ENCODE measurements around the gene MRC2. TPM values are rescaled to one million over a fixed set of nuclear protein-coding genes. Genes with fewer than 3 reads are reported as not detected.
A peak's percentile ranks its signal among the peaks of the same experiment; 100 is the strongest.

The MRC2 gene
- polyA plus RNA-seq, 6 donors from 2014 or later: not detected

- H3K9me3 Mint-ChIP-seq: no peaks in the 10 kb centered on the region
- H3K27me3 Mint-ChIP-seq: peaks cover 0 to 4% (median 4%) of the 10 kb centered on the region in 3 donors
- DNase-seq: no peak
- no peaks in the 10 kb centered on the region for H3K36me3 Mint-ChIP-seq
- no peak overlapping the region for H3K4me3 Mint-ChIP-seq
- peaks cover 0 to 2% (median 0%) of the 10 kb centered on the region in 3 donors for H3K4me1 Mint-ChIP-seq
- ATAC-seq (ENCODE audit: low read depth in 2 of 2): no peak
- H3K27ac Mint-ChIP-seq: peak overlapping the region in 1 of 6 donors; percentile 25
Observed at GRCh38 chr17:62712171-62712581, 84.7 kb downstream of the MRC2 start.

DNA sequence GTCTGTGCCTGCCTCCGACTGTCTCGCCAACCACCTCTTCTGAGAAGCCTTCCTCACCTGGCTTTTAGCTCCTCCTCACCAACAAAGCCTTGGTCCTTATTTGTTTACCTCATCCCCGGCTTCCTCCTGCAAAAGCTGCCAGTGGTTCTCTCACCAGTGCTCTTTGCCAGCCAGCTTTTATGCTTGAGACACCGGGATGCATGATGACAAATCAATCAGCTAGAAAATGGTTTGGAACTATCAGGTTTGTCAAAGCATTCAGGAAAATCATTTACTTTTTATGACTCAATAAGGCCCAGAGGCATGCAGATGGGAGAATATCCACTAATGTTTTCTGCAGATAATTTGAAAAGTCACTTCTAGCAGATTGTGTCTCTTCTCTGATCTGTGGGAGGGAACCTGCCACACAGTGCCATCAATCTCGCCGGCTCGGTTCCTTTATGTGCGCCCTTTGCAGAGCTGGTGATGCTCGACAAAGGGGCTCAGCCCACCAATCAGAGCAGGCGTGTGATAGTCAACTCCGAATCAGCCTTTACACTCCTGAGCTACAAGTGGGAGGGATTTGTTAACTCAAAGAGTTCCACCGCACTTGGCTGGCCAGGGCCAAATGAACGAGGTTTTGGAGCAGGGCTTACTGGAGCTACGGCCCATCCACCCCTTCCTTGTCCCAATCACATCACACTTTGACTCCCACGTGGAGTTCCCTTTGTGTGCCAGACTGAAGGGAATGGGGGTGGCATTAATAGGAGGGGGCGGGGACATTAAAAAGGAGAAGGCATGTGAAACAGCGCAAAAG lies 85.8 kb downstream of the MRC2 start:
- H3K36me3 Mint-ChIP-seq: no peaks in the 10 kb centered on the region
- DNase-seq (no peak), ATAC-seq (ENCODE audit: low read depth in 2 of 2) (no peak)
- peak overlapping the region in 2 of 6 donors; percentile 38 to 96 for H3K27ac Mint-ChIP-seq
- no peaks in the 10 kb centered on the region for H3K27me3 Mint-ChIP-seq
- peaks cover 0 to 9% (median 9%) of the 10 kb centered on the region in 3 donors for H3K4me1 Mint-ChIP-seq
- no peaks in the 10 kb centered on the region for H3K9me3 Mint-ChIP-seq
- H3K4me3 Mint-ChIP-seq: peak overlapping the region in 1 of 8 donors; percentile 77

DNA sequence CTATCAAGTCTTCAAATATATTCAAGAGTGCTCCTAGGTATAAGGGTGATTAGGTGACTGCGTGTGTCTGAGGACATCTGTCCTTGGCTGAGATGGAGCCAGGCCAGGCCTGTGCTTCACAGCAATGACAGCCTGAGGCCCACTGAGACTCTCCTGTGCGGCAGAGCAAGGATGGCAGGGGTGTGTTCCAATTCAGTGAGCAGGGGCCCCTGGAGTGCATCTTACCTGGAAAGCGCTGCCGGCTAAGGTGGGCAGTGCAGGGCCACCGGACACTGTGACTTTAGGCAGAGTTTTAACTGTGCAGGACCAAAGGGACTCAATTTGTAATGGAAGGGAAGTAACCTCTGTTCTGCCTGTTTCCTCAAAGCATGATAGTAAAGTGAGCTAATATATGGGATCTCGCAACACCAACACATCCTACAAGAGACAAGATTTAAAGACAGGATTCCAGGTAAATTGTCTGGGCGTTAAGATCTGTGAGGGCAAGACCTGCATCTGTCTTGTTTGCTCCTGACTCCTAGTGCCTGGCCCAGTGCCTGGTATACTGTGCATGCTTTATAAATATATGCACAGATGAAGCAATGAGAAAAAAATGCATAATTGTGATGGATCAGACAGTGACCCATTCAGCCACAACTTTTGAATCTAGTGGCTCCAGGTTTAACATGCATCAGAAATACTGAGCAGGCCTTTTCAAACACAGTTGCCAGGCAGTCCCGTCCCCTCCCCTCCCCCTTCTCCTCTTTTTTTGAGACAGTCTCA lies 86.7 kb downstream of the MRC2 start:
- no peaks in the 10 kb centered on the region for H3K36me3 Mint-ChIP-seq
- H3K27ac Mint-ChIP-seq: no peak overlapping the region
- no peaks in the 10 kb centered on the region for H3K9me3 Mint-ChIP-seq
- no peaks in the 10 kb centered on the region for H3K27me3 Mint-ChIP-seq
- no peak for ATAC-seq (ENCODE audit: low read depth in 2 of 2)
- DNase-seq: no peak
- H3K4me3 Mint-ChIP-seq: no peak overlapping the region
- peaks cover 0 to 14% (median 9%) of the 10 kb centered on the region in 3 donors for H3K4me1 Mint-ChIP-seq

DNA sequence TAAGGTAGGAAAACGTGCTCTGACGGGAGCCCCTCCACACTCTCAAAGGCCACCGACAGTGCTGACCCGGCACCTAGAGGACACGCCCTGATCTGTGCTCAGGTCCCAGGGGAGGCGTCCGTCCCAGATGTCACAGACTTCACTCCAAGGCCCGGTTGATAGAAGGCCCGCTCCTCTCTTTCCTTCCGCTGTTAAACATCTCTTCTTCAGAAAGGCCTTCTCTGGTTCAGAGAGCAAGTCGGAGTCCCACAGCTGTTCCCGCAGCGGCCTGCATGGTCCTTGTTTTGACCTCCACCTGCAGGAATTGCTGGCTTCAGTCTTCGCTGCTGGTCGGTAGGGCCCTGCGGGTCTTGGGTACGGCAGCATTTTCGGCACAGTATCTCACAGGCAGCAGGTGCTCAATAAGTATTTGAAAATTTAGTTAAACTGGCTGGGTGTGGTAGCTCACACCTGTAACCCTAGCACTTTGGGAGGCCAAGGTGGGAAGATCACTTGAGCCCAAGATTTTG lies 88.5 kb downstream of the MRC2 start:
- peak overlapping the region in 1 of 8 donors; percentile 33 for H3K4me3 Mint-ChIP-seq
- DNase-seq: no peak
- no peaks in the 10 kb centered on the region for H3K9me3 Mint-ChIP-seq
- H3K27ac Mint-ChIP-seq: no peak overlapping the region
- no peaks in the 10 kb centered on the region for H3K27me3 Mint-ChIP-seq
- ATAC-seq (ENCODE audit: low read depth in 2 of 2): no peak
- H3K36me3 Mint-ChIP-seq: no peaks in the 10 kb centered on the region
- peaks cover 8 to 30% (median 22%) of the 10 kb centered on the region in 3 donors for H3K4me1 Mint-ChIP-seq

GRCh38 chr17:62716834-62717588 lies 89.5 kb downstream of the MRC2 start:
- Mint-ChIP-seq H3K4me3 (no peak overlapping the region), H3K27me3 (no peaks in the 10 kb centered on the region), H3K4me1 (peaks cover 8 to 37% (median 22%) of the 10 kb centered on the region in 3 donors), H3K27ac (peak overlapping the region in 2 of 6 donors; percentile 21 to 56), H3K36me3 (no peaks in the 10 kb centered on the region), H3K9me3 (no peaks in the 10 kb centered on the region)
- no peak for DNase-seq
- no peak for ATAC-seq (ENCODE audit: low read depth in 2 of 2)

- Mint-ChIP-seq H3K4me1 (peaks cover 8 to 37% (median 22%) of the 10 kb centered on the region in 3 donors), H3K27ac (peak overlapping the region in 3 of 6 donors; percentile 21 to 56 (median 55)), H3K36me3 (no peaks in the 10 kb centered on the region), H3K9me3 (no peaks in the 10 kb centered on the region), H3K27me3 (no peaks in the 10 kb centered on the region), H3K4me3 (no peak overlapping the region)
- ATAC-seq (ENCODE audit: low read depth in 2 of 2) (no peak), DNase-seq (no peak)
Observed at GRCh38 chr17:62717589-62717855, 90.1 kb downstream of the MRC2 start.

GRCh38 chr17:62717889-62718288 lies 90.4 kb downstream of the MRC2 start:
- H3K27ac Mint-ChIP-seq: peak overlapping the region in 2 of 6 donors; percentile 55 to 56
- H3K4me3 Mint-ChIP-seq: no peak overlapping the region
- H3K9me3 Mint-ChIP-seq: no peaks in the 10 kb centered on the region
- no peaks in the 10 kb centered on the region for H3K27me3 Mint-ChIP-seq
- DNase-seq (no peak), ATAC-seq (ENCODE audit: low read depth in 2 of 2) (no peak)
- no peaks in the 10 kb centered on the region for H3K36me3 Mint-ChIP-seq
- peaks cover 8 to 37% (median 22%) of the 10 kb centered on the region in 3 donors for H3K4me1 Mint-ChIP-seq

GRCh38 chr17:62718429-62718828 lies 91.0 kb downstream of the MRC2 start:
- Mint-ChIP-seq H3K4me3 (no peak overlapping the region), H3K36me3 (no peaks in the 10 kb centered on the region), H3K4me1 (peaks cover 8 to 38% (median 24%) of the 10 kb centered on the region in 3 donors), H3K9me3 (no peaks in the 10 kb centered on the region), H3K27ac (peak overlapping the region in 1 of 6 donors; percentile 54), H3K27me3 (no peaks in the 10 kb centered on the region)
- no peak for ATAC-seq (ENCODE audit: low read depth in 2 of 2)
- no peak for DNase-seq

DNA sequence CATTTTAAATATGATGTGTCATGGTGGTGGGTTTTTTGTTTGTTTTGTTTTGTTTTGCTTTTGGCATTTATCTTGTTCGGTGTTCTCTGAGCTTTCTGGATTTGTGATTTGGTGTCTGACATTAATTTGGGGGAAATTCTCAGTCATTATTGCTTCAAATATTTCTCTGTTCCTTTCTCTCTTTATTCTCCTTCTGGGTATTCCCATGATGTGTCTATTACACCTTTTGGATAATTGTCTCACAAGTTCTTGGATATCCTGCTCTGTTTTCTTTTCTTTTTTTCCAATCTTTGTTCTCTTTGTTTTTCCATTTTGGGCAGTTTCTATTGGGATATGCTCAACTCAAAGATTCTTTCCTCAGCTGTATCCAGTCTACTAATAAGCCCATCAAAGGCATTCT lies 92.1 kb downstream of the MRC2 start:
- Mint-ChIP-seq H3K36me3 (no peaks in the 10 kb centered on the region), H3K27ac (peak overlapping the region in 3 of 6 donors; percentile 4 to 67 (median 13)), H3K27me3 (no peaks in the 10 kb centered on the region), H3K4me1 (peaks cover 18 to 48% (median 34%) of the 10 kb centered on the region in 3 donors), H3K4me3 (no peak overlapping the region), H3K9me3 (no peaks in the 10 kb centered on the region)
- no peak for ATAC-seq (ENCODE audit: low read depth in 2 of 2)
- DNase-seq: no peak

DNA sequence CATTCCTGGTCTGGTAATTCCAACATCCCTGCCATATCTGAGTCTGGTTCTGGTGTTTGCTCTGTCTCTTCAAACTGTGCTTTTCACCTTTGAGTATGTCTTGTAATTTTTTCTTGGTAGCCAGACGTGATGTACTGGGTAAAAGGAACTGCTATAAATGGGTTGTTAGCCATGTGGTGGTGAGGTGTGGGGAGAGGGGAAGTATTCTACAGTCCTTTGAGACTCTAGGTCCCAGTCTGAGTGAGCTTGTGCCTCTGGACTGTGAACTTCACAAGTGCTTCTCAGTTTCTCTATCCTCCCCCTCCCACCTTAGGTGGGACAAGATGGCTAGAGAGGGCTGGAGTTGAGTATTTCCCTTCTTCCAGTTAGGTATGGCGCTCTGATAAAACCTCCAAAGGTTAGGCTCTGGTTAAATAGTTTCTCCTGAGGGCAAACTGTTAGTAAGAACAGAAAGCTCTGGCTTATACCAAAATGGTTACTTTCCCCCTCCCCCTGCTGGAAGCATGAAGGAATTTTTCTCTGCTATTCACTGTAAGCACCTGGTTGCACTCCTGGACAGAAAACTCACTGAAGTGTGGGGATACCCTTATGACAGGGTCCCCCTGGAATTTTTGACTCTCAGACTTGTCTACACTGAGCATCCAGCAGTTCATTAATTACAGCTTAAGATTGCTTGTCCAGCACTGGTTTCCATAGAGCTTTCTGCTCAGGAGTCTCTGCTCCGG lies 92.8 kb downstream of the MRC2 start:
- Mint-ChIP-seq H3K4me3 (peak overlapping the region in 6 of 8 donors; percentile 5 to 63 (median 38)), H3K27ac (peak overlapping the region in 5 of 6 donors; percentile 4 to 94 (median 57)), H3K4me1 (peaks cover 25 to 55% (median 41%) of the 10 kb centered on the region in 3 donors), H3K27me3 (no peaks in the 10 kb centered on the region), H3K36me3 (no peaks in the 10 kb centered on the region), H3K9me3 (no peaks in the 10 kb centered on the region)
- peak; percentile 30 to 37 for ATAC-seq (ENCODE audit: low read depth in 2 of 2)
- DNase-seq: peak; percentile 23

- Mint-ChIP-seq H3K27ac (peak overlapping the region in 2 of 6 donors; percentile 57 to 65), H3K9me3 (peaks cover 0 to 1% (median 0%) of the 10 kb centered on the region in 7 donors), H3K4me1 (peaks cover 27 to 66% (median 48%) of the 10 kb centered on the region in 3 donors)
Observed at GRCh38 chr17:62722625-62723024, 95.2 kb downstream of the MRC2 start.

DNA sequence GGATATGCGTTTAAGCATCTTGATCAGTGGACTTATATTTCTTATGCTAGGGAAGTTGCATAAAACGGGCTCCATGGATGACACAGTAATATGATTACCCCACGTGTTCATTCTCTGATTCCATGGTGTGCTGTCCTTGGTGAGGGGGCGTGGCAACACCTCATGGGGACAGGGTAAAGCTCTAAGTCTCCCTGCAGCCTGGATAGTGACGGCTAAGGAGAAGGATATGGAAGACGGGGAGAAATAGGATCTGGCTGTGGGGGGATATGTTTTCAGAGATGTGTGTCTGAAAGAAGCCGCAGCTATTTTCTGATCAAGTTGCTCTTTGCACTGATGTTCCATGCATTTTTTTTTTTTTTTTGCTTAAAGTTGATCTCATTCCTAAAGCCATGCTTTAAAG lies 96.4 kb downstream of the MRC2 start:
- ATAC-seq (ENCODE audit: low read depth in 2 of 2) (no peak), DNase-seq (no peak)
- peaks cover 0 to 2% (median 0%) of the 10 kb centered on the region in 7 donors for H3K9me3 Mint-ChIP-seq
- peaks cover 34 to 64% (median 49%) of the 10 kb centered on the region in 3 donors for H3K4me1 Mint-ChIP-seq
- peak overlapping the region in 4 of 6 donors; percentile 81 to 93 (median 87) for H3K27ac Mint-ChIP-seq
- H3K4me3 Mint-ChIP-seq: peak overlapping the region in 3 of 8 donors; percentile 3 to 85 (median 75)
- H3K36me3 Mint-ChIP-seq: no peaks in the 10 kb centered on the region
- H3K27me3 Mint-ChIP-seq: no peaks in the 10 kb centered on the region

More at GRCh38 chr17:62722625-62723024, 95.2 kb downstream of the MRC2 start:
- Mint-ChIP-seq H3K27me3 (no peaks in the 10 kb centered on the region), H3K4me3 (no peak overlapping the region), H3K36me3 (no peaks in the 10 kb centered on the region)
- ATAC-seq (ENCODE audit: low read depth in 2 of 2): no peak
- no peak for DNase-seq
